ENCODE data around the gene KCNJ14. TPM values are rescaled to one million over a fixed set of nuclear protein-coding genes. Genes with fewer than 3 reads are reported as not detected.

The KCNJ14 gene
- total RNA-seq, 1 donor from 2014 or later: 0.27 TPM

DNA sequence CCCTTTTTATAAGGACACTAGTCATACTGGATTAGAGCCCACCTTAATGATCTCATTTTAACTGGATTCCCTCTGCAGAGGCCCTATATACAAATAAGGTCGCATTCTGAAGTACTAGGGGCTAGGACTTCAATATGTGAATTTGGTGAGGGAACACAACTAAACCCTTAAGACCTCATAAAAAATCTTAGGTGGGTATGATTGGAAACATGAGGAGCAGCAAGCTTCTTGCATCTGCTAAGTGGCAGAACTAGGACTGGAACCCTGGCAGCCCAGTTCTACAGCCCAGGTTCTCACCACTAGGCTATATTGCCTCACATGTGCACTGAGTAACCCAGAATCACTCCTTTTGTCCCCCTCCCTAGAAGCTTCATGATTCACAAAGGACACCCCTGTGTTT lies 26.7 kb upstream of the KCNJ14 start:
- no peaks in the 10 kb centered on the region for H3K4me1 ChIP-seq
- no peak overlapping the region for H3K27ac ChIP-seq (replicated peaks)
- no peaks in the 10 kb centered on the region for H3K27me3 ChIP-seq (ENCODE audit: low read depth)
- TF ChIP-seq, protein P1, sequence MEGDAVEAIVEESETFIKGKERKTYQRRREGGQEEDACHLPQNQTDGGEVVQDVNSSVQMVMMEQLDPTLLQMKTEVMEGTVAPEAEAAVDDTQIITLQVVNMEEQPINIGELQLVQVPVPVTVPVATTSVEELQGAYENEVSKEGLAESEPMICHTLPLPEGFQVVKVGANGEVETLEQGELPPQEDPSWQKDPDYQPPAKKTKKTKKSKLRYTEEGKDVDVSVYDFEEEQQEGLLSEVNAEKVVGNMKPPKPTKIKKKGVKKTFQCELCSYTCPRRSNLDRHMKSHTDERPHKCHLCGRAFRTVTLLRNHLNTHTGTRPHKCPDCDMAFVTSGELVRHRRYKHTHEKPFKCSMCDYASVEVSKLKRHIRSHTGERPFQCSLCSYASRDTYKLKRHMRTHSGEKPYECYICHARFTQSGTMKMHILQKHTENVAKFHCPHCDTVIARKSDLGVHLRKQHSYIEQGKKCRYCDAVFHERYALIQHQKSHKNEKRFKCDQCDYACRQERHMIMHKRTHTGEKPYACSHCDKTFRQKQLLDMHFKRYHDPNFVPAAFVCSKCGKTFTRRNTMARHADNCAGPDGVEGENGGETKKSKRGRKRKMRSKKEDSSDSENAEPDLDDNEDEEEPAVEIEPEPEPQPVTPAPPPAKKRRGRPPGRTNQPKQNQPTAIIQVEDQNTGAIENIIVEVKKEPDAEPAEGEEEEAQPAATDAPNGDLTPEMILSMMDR (IDR thresholded peaks at IDR 0.05; ENCODE audit: borderline replicate concordance): no peak
- H3K9me3 ChIP-seq (replicated peaks): no peaks in the 10 kb centered on the region
- no peaks in the 10 kb centered on the region for H3K36me3 ChIP-seq
- no peak overlapping the region for H3K4me3 ChIP-seq
- intact Hi-C loops (cut with micrococcal nuclease): no loop called here
- DNase-seq: no peak

DNA sequence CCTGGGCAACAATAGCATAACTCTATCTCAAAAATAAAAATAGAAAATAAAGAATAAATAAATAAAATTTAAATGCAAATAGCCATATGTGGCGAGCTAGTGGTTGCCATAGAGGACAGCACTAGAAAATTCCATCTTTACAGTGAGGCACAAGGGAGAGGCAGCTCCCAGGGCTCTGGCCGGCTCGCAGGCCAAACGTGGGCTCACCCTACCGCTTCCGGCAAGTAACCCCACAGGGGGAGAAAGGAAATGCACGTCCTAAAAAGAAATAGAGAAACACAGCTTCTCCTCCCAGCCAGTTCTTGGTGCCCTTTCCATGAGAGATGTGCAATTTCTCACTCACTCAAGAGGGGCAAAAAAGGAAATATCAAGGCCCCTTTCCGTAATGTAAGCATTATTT lies 22.0 kb upstream of the KCNJ14 start:
- DNase-seq: no peak
- intact Hi-C loops (cut with micrococcal nuclease): no loop called here
- peaks cover 27% of the 10 kb centered on the region for H3K27me3 ChIP-seq (ENCODE audit: low read depth)
- no peak overlapping the region for H3K4me3 ChIP-seq
- no peaks in the 10 kb centered on the region for H3K4me1 ChIP-seq
- TF ChIP-seq, protein P1 (IDR thresholded peaks at IDR 0.05; ENCODE audit: borderline replicate concordance): no peak
- H3K36me3 ChIP-seq: no peaks in the 10 kb centered on the region
- H3K9me3 ChIP-seq (replicated peaks): no peaks in the 10 kb centered on the region
- H3K27ac ChIP-seq (replicated peaks): no peak overlapping the region

DNA sequence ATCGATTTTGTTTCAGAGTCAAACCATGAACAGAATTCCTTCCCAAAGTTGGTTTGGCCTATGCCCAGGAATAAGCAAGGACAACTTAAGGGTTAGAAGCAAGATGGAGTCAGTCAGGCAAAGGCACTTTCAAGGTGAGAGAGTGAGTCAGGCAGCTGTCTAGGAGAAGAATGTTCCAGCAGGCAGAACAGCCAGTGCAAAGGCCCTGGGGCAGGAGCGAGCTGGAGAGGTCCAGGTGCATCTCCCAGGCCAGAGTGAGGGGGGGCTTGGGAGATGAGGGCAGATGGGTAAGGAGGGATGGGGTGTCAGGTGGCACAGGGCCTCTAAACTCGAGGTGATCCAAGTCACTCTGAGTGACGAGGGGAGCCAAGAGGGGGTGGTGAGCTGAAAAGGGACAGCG lies 18.8 kb upstream of the KCNJ14 start:
- Histone ChIP-seq H3K36me3 (no peaks in the 10 kb centered on the region), H3K27ac (replicated peaks) (no peak overlapping the region), H3K9me3 (replicated peaks) (no peaks in the 10 kb centered on the region), H3K4me3 (no peak overlapping the region), H3K27me3 (ENCODE audit: low read depth) (peaks cover 47% of the 10 kb centered on the region), H3K4me1 (no peaks in the 10 kb centered on the region)
- DNase-seq: no peak
- TF ChIP-seq, protein P1 (IDR thresholded peaks at IDR 0.05; ENCODE audit: borderline replicate concordance): no peak
- intact Hi-C loops (cut with micrococcal nuclease): no loop called here

DNA sequence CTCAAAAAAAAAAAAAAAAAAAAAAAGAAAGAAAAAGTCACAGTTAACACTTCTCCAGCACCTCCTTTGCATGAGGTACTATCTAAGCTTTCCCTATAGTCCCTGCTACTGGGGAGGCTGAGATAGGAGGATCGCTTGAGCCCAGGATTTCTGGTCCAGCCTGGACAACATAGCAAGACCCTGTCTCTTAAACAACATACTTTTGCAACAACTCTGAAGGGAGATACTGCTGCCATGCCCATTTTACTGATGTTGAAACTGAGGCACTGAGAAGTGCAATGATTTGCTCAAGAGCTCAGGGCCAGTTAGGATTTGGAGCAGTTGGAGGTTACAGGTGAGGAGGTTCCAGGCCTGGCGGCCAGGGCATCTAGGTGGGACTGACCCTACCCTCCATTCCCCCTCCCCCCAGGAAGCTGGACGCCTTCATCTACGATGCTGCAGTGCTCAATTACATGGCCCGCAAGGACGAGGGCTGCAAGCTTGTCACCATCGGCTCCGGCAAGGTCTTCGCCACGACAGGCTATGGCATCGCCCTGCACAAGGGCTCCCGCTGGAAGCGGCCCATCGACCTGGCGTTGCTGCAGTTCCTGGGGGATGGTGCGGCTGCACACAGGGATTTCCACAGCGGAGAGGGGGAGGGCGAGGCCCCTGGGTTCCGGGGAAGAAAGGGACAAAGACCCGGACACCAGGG lies 13.9 kb upstream of the KCNJ14 start:
- Histone ChIP-seq H3K27me3 (ENCODE audit: low read depth) (peaks cover 54% of the 10 kb centered on the region), H3K4me3 (no peak overlapping the region), H3K4me1 (peaks cover 27% of the 10 kb centered on the region), H3K36me3 (no peaks in the 10 kb centered on the region), H3K9me3 (replicated peaks) (no peaks in the 10 kb centered on the region), H3K27ac (replicated peaks) (no peak overlapping the region)
- TF ChIP-seq, protein P1 (IDR thresholded peaks at IDR 0.05; ENCODE audit: borderline replicate concordance): no peak
- no peak for DNase-seq
- intact Hi-C loops (cut with micrococcal nuclease): no loop called here

DNA sequence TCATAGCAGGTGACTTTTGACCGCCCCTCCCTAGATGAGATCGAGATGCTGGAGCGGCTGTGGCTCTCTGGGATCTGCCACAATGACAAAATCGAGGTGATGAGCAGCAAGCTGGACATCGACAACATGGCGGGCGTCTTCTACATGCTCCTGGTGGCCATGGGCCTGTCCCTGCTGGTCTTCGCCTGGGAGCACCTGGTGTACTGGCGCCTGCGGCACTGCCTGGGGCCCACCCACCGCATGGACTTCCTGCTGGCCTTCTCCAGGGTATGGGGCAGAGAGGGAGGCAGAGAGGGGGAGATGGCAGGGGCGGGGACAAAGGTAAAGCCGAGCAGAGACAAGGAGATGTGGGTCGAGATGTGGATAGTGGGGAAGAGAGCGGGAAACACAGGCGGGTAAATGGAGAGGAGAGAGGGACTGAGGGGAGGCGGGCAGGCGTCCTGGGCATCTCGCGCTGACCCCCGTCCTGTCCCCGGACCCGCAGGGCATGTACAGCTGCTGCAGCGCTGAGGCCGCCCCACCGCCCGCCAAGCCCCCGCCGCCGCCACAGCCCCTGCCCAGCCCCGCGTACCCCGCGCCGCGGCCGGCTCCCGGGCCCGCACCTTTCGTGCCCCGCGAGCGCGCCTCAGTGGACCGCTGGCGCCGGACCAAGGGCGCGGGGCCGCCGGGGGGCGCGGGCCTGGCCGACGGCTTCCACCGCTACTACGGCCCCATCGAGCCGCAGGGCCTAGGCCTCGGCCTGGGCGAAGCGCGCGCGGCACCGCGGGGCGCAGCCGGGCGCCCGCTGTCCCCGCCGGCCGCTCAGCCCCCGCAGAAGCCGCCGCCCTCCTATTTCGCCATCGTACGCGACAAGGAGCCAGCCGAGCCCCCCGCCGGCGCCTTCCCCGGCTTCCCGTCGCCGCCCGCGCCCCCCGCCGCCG lies 13.0 kb upstream of the KCNJ14 start:
- TF ChIP-seq, protein P1 (IDR thresholded peaks at IDR 0.05; ENCODE audit: borderline replicate concordance): no peak
- no peak for DNase-seq
- Histone ChIP-seq H3K36me3 (peaks cover 6% of the 10 kb centered on the region), H3K27ac (replicated peaks) (no peak overlapping the region), H3K4me1 (peaks cover 30% of the 10 kb centered on the region), H3K9me3 (replicated peaks) (no peaks in the 10 kb centered on the region), H3K4me3 (no peak overlapping the region), H3K27me3 (ENCODE audit: low read depth) (peaks cover 46% of the 10 kb centered on the region)
- intact Hi-C loops (cut with micrococcal nuclease): no loop called here
